ENCODE results near the gene TEX52. TPM values are rescaled to one million over a fixed set of nuclear protein-coding genes. Genes with fewer than 3 reads are reported as not detected.

Gene TEX52
- total RNA-seq, 2 experiments from 2014 or later = 0.25 to 0.29 TPM

GRCh38 chr12:2801044-2801783 lies 55.6 kb downstream of the TEX52 start:
- Histone ChIP-seq H3K36me3 (ENCODE audit: insufficient read depth, low read length) (peaks cover 100% of the 10 kb centered on the region), H3K27ac (ENCODE audit: low read depth, low read length, poor library complexity, severe bottlenecking) (no peak overlapping the region), H3K79me2 (ENCODE audit: insufficient read depth, low read depth, low read length) (peaks cover 22% of the 10 kb centered on the region), H4K20me1 (ENCODE audit: insufficient read depth, low read length) (peaks cover 18% of the 10 kb centered on the region), H2AFZ (ENCODE audit: low read length) (no peak overlapping the region), H3K9me2 (ENCODE audit: insufficient read depth, low read length) (no peaks in the 10 kb centered on the region), H3K4me3 (ENCODE audit: low read depth, low read length, poor library complexity, severe bottlenecking) (no peak overlapping the region), H3K4me1 (ENCODE audit: insufficient read depth, low read length, poor library complexity, severe bottlenecking) (peaks cover 8% of the 10 kb centered on the region), H3K9me3 (ENCODE audit: low read length) (no peaks in the 10 kb centered on the region), H3K4me2 (ENCODE audit: low read length) (no peak overlapping the region)
- DNase-seq (ENCODE audit: low spot score) = no peak
- no TSS peak for BruUV-seq (replicated peaks)
- ChIA-PET CTCF (ENCODE audit: unreplicated experiment) (no interaction called here), POLR2A (no interaction called here)
- intact Hi-C loops (cut with micrococcal nuclease; ENCODE audit: unreplicated experiment) = no loop called here
- TF ChIP-seq EZH2phosphoT487 (IDR thresholded peaks at IDR 0.05; ENCODE audit: borderline replicate concordance, low read depth, low read length) = no peak
- no peak for TF ChIP-seq CTCF (conservative IDR thresholded peaks at IDR 0.05; ENCODE audit: low read length)

- no peak for DNase-seq (ENCODE audit: low spot score)
- Histone ChIP-seq H3K4me3 (ENCODE audit: low read depth, low read length, poor library complexity, severe bottlenecking) (no peak overlapping the region), H3K4me2 (ENCODE audit: low read length) (no peak overlapping the region), H3K4me1 (ENCODE audit: insufficient read depth, low read length, poor library complexity, severe bottlenecking) (peaks cover 12% of the 10 kb centered on the region), H3K27ac (ENCODE audit: low read depth, low read length, poor library complexity, severe bottlenecking) (no peak overlapping the region), H3K9me3 (ENCODE audit: low read length) (no peaks in the 10 kb centered on the region), H3K9me2 (ENCODE audit: insufficient read depth, low read length) (no peaks in the 10 kb centered on the region), H2AFZ (ENCODE audit: low read length) (no peak overlapping the region), H4K20me1 (ENCODE audit: insufficient read depth, low read length) (peaks cover 23% of the 10 kb centered on the region), H3K36me3 (ENCODE audit: insufficient read depth, low read length) (peaks cover 93% of the 10 kb centered on the region), H3K79me2 (ENCODE audit: insufficient read depth, low read depth, low read length) (peaks cover 29% of the 10 kb centered on the region)
- intact Hi-C loops (cut with micrococcal nuclease; ENCODE audit: unreplicated experiment) = no loop called here
- no TSS peak for BruUV-seq (replicated peaks)
- TF ChIP-seq EZH2phosphoT487 (IDR thresholded peaks at IDR 0.05; ENCODE audit: borderline replicate concordance, low read depth, low read length) = no peak
- no peak for TF ChIP-seq CTCF (conservative IDR thresholded peaks at IDR 0.05; ENCODE audit: low read length)
- ChIA-PET CTCF (ENCODE audit: unreplicated experiment) (no interaction called here), POLR2A (no interaction called here)
Measured at GRCh38 chr12:2800046-2800570, 56.7 kb downstream of the TEX52 start.

Other genes starting within 250 kb of the TEX52 start
- 70.3 and 86.7 TPM in 2 replicates for gene FKBP4, start 62.1 kb downstream of the TEX52 start, total RNA-seq (2014; rRNA removed; shearing (Covaris generic))
- gene FKBP4, start 62.1 kb downstream of the TEX52 start, total RNA-seq (2022) = 110 and 131 TPM in 2 replicates
- 37.4 and 55.2 TPM in 2 replicates for gene ITFG2, start 44.4 kb downstream of the TEX52 start, total RNA-seq (2014; rRNA removed; shearing (Covaris generic))
- gene ITFG2, start 44.4 kb downstream of the TEX52 start, total RNA-seq (2022) = 42.0 and 56.9 TPM in 2 replicates
- gene NRIP2, start 22.0 kb downstream of the TEX52 start, total RNA-seq (2014; rRNA removed; shearing (Covaris generic)) = not detected in 2 replicates
- not detected in 2 replicates for gene NRIP2, start 22.0 kb downstream of the TEX52 start, total RNA-seq (2022)
- gene FOXM1, start 20.1 kb upstream of the TEX52 start, total RNA-seq (2014; rRNA removed; shearing (Covaris generic)) = 91.7 and 109 TPM in 2 replicates
- gene FOXM1, start 20.1 kb upstream of the TEX52 start, total RNA-seq (2022) = 173 and 194 TPM in 2 replicates
- 35.4 and 48.3 TPM in 2 replicates for gene RHNO1, start 20.2 kb upstream of the TEX52 start, total RNA-seq (2014; rRNA removed; shearing (Covaris generic))
- gene RHNO1, start 20.2 kb upstream of the TEX52 start, total RNA-seq (2022) = 69.8 and 70.6 TPM in 2 replicates
- 6.9 and 10.7 TPM in 2 replicates for gene TULP3, start 33.9 kb upstream of the TEX52 start, total RNA-seq (2014; rRNA removed; shearing (Covaris generic))
- 9.5 and 11.0 TPM in 2 replicates for gene TULP3, start 33.9 kb upstream of the TEX52 start, total RNA-seq (2022)
- gene TEAD4, start 102.4 kb upstream of the TEX52 start, total RNA-seq (2014; rRNA removed; shearing (Covaris generic)) = not detected in 2 replicates
- not detected in 2 replicates for gene TEAD4, start 102.4 kb upstream of the TEX52 start, total RNA-seq (2022)
- 0.50 TPM in 1 of 2 replicates, not detected in the other for gene TSPAN9, start 220.3 kb upstream of the TEX52 start, total RNA-seq (2014; rRNA removed; shearing (Covaris generic))
- 0.74 and 1.3 TPM in 2 replicates for gene TSPAN9, start 220.3 kb upstream of the TEX52 start, total RNA-seq (2022)

Measured in OCI-LY7 (cell line).